Vagina (tissue), 2 donors: Measurements from ENCODE around the gene OR52E5.

Experiments
- POLR2A ChIP-seq, 2 donors: fragments of 450-650 bp; IDR thresholded peaks; one replicate each; pipeline ENCODE4 v1.6.1; 2017; ENCODE audit warnings: antibody characterized with exemption in 2 of 2, mild to moderate bottlenecking in 2 of 2, moderate library complexity in 2 of 2
- TF ChIP-seq, protein P1 (sequence below), 3 experiments: fragments of 450-650 bp in 2 of 3; fragments of 200-600 bp in 1 of 3; sonication (generic) in 1 of 3; IDR thresholded peaks; one replicate each; pipeline ENCODE4 v1.5.1; 2017 to 2019; ENCODE audit warnings: antibody characterized with exemption in 3 of 3, mild to moderate bottlenecking in 2 of 3, moderate library complexity in 2 of 3

- TF ChIP-seq, protein P1, sequence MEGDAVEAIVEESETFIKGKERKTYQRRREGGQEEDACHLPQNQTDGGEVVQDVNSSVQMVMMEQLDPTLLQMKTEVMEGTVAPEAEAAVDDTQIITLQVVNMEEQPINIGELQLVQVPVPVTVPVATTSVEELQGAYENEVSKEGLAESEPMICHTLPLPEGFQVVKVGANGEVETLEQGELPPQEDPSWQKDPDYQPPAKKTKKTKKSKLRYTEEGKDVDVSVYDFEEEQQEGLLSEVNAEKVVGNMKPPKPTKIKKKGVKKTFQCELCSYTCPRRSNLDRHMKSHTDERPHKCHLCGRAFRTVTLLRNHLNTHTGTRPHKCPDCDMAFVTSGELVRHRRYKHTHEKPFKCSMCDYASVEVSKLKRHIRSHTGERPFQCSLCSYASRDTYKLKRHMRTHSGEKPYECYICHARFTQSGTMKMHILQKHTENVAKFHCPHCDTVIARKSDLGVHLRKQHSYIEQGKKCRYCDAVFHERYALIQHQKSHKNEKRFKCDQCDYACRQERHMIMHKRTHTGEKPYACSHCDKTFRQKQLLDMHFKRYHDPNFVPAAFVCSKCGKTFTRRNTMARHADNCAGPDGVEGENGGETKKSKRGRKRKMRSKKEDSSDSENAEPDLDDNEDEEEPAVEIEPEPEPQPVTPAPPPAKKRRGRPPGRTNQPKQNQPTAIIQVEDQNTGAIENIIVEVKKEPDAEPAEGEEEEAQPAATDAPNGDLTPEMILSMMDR (IDR thresholded peaks at IDR 0.05): no peak
- no peak for TF ChIP-seq POLR2A (IDR thresholded peaks at IDR 0.05)
Measured at GRCh38 chr11:5930614-5931013, 37.6 kb downstream of the OR52E5 start.
